ENCODE data around the gene GPR78. TPM values are rescaled to one million over a fixed set of nuclear protein-coding genes. Genes with fewer than 3 reads are reported as not detected.

The GPR78 gene
- polyA plus RNA-seq, 1 of the 3 experiments (the other 2 are of a cell fraction) = not detected

- no peaks in the 10 kb centered on the region for H3K79me2 ChIP-seq (ENCODE audit: insufficient read depth)
- no peak overlapping the region for H3K4me2 ChIP-seq
- no peaks in the 10 kb centered on the region for H3F3A ChIP-seq (replicated peaks; ENCODE audit: insufficient read depth)
- H3K27ac ChIP-seq (ENCODE audit: low read depth in 2 of 2, low read length in 1 of 2) = no peak overlapping the region
- TF ChIP-seq USF2 (IDR thresholded peaks at IDR 0.05; ENCODE audit: borderline replicate concordance, low read depth, low read length) (no peak), TAF1 (IDR thresholded peaks at IDR 0.05; ENCODE audit: borderline replicate concordance, low read depth, low read length) (no peak), PBX3 (IDR thresholded peaks at IDR 0.05) (no peak), MAX (IDR thresholded peaks at IDR 0.05; ENCODE audit: low read depth) (no peak), RCOR1 (IDR thresholded peaks at IDR 0.05; ENCODE audit: low read length) (no peak), IRF3 (IDR thresholded peaks at IDR 0.05; ENCODE audit: low read depth, low read length) (no peak), SMC3 (IDR thresholded peaks at IDR 0.05; ENCODE audit: low read depth, low read length) (no peak), FOXJ3 (CRISPR knock-in tag; IDR thresholded peaks at IDR 0.05) (no peak), TEAD4 (IDR thresholded peaks at IDR 0.05; ENCODE audit: borderline replicate concordance, insufficient read depth) (no peak)
- H2AFZ ChIP-seq (ENCODE audit: low read depth) = no peak overlapping the region
- H3K36me3 ChIP-seq (replicated peaks in 1 of 2; ENCODE audit: control insufficient read depth in 1 of 2, insufficient read depth in 2 of 2, low read length in 1 of 2) = no peaks in the 10 kb centered on the region
- DNase-seq = no peak
- no peak overlapping the region for H3K4me3 ChIP-seq (ENCODE audit: low read depth in 2 of 2, low read length in 1 of 2)
- no peaks in the 10 kb centered on the region for H3K4me1 ChIP-seq (ENCODE audit: control insufficient read depth in 1 of 2, insufficient read depth in 2 of 2, low read depth in 1 of 2, low read length in 1 of 2)
- H3K9ac ChIP-seq = no peak overlapping the region
- WGBS (ENCODE audit: low lambda C conversion rate) = 71% methylated on average over 12 of the region's 12 CpGs
- H4K20me1 ChIP-seq (ENCODE audit: insufficient read depth) = no peaks in the 10 kb centered on the region
- H3K9me2 ChIP-seq = no peaks in the 10 kb centered on the region
- CTCF ChIA-PET = no interaction called here
- POLR2A ChIA-PET = no interaction called here
- no peaks in the 10 kb centered on the region for H3K9me3 ChIP-seq
- no peaks in the 10 kb centered on the region for H3K27me3 ChIP-seq (ENCODE audit: insufficient read depth)
Observed at GRCh38 chr4:8553991-8554405, 26.2 kb upstream of the GPR78 start.

GRCh38 chr4:8554555-8555100, 25.6 kb upstream of the GPR78 start:
- no peak overlapping the region for H2AFZ ChIP-seq (ENCODE audit: low read depth)
- 61% methylated on average over 17 of the region's 17 CpGs for WGBS (ENCODE audit: low lambda C conversion rate)
- H3K79me2 ChIP-seq (ENCODE audit: insufficient read depth) = no peaks in the 10 kb centered on the region
- H3K27ac ChIP-seq (ENCODE audit: low read depth in 2 of 2, low read length in 1 of 2) = no peak overlapping the region
- H3F3A ChIP-seq (replicated peaks; ENCODE audit: insufficient read depth) = no peaks in the 10 kb centered on the region
- ChIA-PET POLR2A (no interaction called here), CTCF (no interaction called here)
- H3K9me3 ChIP-seq = no peaks in the 10 kb centered on the region
- no peaks in the 10 kb centered on the region for H3K36me3 ChIP-seq (replicated peaks in 1 of 2; ENCODE audit: control insufficient read depth in 1 of 2, insufficient read depth in 2 of 2, low read length in 1 of 2)
- TF ChIP-seq TAF1 (IDR thresholded peaks at IDR 0.05; ENCODE audit: borderline replicate concordance, low read depth, low read length) (no peak), FOXM1 (IDR thresholded peaks at IDR 0.05; ENCODE audit: low read depth) (no peak), RXRA (IDR thresholded peaks at IDR 0.05; ENCODE audit: borderline replicate concordance, low read depth) (no peak), SMC3 (IDR thresholded peaks at IDR 0.05; ENCODE audit: low read depth, low read length) (no peak), MXI1 (IDR thresholded peaks at IDR 0.05; ENCODE audit: low read depth, low read length) (no peak), POLR2AphosphoS5 (IDR thresholded peaks at IDR 0.05; ENCODE audit: low read depth, low read length) (no peak), PBX3 (IDR thresholded peaks at IDR 0.05) (no peak), GATA2 (CRISPR knock-in tag; IDR thresholded peaks at IDR 0.05) (no peak), REST (IDR thresholded peaks at IDR 0.05; ENCODE audit: low read depth, low read length) (no peak), SIN3A (IDR thresholded peaks at IDR 0.05; ENCODE audit: borderline replicate concordance, low read depth, low read length) (no peak)
- H3K4me2 ChIP-seq = no peak overlapping the region
- H3K4me1 ChIP-seq (ENCODE audit: control insufficient read depth in 1 of 2, insufficient read depth in 2 of 2, low read depth in 1 of 2, low read length in 1 of 2) = no peaks in the 10 kb centered on the region
- H3K27me3 ChIP-seq (ENCODE audit: insufficient read depth) = no peaks in the 10 kb centered on the region
- no peak for DNase-seq
- H3K9me2 ChIP-seq = no peaks in the 10 kb centered on the region
- no peak overlapping the region for H3K9ac ChIP-seq
- H4K20me1 ChIP-seq (ENCODE audit: insufficient read depth) = no peaks in the 10 kb centered on the region
- no peak overlapping the region for H3K4me3 ChIP-seq (ENCODE audit: low read depth in 2 of 2, low read length in 1 of 2)

Data from SK-N-SH (cell line).